Fibroblast of skin of back (primary cell): ENCODE measurements around the gene PATE4. TPM values are rescaled to one million over a fixed set of nuclear protein-coding genes. Genes with fewer than 3 reads are reported as not detected.
"Not testable (repeated sequence)": the region's sequence is repeated elsewhere in the genome, so short reads cannot be mapped to it uniquely, and the experiment has no call there.

Source experiments
- DNase-seq: peaks from one replicate; pipeline ENCODE4 v3.0.0-alpha.2; 2013
- polyA plus RNA-seq, 2 experiments: library from polyadenylated mRNA; unstranded; fragments of 120-200 nt; gene quantifications; one replicate each; pipeline ENCODE4 v1.2.1, GENCODE V29; 2013; ENCODE audit not compliant: insufficient read length in 2 of 2

Gene PATE4, protein sequence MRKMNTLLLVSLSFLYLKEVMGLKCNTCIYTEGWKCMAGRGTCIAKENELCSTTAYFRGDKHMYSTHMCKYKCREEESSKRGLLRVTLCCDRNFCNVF
- polyA plus RNA-seq (2013, experiment 1 of 2; ENCODE audit: insufficient read length), result not detected
- not detected for polyA plus RNA-seq (2013, experiment 2 of 2; ENCODE audit: insufficient read length)

DNA sequence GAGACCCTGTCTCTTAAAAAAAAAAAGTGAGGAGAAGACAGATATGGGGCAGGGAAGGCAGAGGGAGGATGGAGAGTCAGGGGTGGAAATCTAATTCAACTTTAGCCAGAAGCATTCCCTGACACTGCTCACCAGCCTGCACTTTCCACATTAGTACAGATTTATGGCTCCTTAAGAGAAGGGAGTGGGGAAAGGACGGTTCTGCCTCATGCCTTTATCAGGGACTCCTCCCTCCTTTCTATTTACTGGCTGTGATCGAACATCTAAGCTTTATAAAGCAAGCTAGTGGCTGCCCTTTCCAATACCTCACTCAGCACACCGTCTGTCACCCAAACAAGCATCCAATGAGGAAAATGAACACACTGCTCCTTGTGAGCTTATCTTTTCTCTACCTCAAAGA, at the start of gene PATE4:
TSS of gene PATE4 (plus strand) at position 301 of the 400 bp plus-strand sequence. CDS start at position 345, 44 bp downstream.
- DNase-seq, result no peak

DNA sequence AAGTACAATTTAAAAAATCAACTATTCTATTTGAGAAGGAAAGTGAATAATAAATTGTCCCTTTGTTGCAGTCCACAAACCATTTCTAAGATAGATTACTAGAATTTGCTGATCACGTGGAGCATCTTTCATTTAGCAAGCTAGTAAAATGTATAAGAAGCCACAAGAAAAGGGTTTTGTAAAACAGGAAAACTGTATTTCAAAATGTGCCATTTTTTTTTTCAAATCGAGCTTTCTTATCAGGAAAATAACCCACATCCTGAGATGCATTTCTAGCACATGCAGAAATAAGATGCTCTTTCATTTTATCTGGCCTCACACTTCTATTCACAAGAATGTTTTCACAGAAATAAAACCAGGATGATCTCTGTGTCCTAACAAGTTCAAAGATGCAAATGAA, 48.4 kb upstream of the PATE4 start:
- DNase-seq, result no peak

DNA sequence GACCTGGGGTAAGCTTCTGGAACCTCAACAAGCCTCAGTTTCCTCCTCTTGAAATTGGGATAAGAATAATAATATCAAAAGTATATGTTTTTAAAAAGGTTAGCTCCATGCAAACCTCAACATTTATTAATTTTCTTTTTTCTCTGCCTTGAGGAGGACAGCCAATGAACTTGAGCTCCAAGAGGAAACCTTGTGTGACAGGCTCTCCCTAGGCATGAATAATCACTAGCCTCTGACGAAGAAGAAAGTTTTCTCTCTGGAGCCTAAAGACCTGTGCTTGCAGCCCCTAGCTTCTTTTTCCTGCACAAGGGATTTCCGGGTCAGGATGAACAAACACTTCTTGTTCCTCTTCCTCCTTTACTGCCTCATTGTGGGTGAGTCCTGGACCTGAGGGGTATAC, 45.3 kb upstream of the PATE4 start, which contains the start of gene PATE3:
TSS of gene PATE3 (plus strand) at position 301 of the 400 bp plus-strand sequence. CDS start at position 326, 25 bp downstream.
- no peak for DNase-seq

DNA sequence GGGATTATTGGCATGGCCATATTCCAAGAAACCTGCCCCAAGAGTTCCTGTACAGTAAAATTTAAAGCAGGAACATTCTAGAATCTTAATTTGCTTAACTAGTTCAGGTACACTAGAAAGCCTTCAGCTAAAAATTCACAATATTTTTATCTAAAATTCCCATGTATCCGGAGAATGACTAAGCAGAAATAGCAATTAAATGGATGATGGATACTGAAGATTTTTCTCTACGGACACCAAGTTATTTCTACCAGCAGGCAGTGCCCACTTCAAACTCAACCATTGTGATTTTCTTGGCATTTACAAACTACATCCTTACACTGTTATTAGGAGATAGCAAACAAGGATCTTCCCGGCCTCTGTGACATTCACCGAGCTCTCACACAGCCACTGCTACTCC, 42.3 kb upstream of the PATE4 start:
- no peak for DNase-seq

DNA sequence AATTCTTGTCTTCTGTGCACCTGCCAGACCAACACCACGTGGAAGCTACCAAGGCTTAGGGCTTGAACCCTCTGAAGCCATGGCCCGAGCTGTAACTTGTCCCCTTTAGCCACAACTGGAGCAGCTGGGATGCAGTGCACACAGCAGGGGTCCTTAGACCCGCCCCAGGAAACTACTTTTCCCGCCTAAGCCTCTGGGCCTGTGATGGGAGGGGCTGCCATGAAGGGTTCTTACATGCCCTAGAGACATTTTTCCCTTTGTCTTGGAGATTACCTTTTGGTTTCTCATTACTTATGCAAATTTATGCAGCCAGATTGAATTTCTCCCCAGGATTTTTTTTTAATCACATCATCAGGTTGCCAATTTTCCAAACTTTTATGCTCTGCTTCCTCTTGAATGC, 35.5 kb upstream of the PATE4 start:
- no peak for DNase-seq

DNA sequence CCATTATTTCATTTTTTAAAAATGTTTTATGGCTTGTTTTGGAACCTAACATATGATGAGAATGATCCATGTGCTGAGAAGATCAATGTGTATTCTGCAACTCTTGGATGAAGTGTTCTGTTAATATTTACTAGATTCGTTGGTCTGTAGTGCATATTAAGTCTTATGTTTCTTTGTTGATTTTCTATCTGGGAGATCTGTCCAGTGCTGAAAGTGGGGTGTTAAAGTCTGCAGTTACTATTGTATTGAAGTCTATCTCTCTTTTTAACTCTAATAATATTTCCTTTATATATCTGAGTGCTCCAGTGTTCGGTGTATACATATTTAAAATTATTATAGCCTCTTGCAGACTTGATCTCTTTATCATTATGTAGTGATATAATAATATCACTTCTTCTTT, 33.3 kb upstream of the PATE4 start:
- DNase-seq, result no peak

DNA sequence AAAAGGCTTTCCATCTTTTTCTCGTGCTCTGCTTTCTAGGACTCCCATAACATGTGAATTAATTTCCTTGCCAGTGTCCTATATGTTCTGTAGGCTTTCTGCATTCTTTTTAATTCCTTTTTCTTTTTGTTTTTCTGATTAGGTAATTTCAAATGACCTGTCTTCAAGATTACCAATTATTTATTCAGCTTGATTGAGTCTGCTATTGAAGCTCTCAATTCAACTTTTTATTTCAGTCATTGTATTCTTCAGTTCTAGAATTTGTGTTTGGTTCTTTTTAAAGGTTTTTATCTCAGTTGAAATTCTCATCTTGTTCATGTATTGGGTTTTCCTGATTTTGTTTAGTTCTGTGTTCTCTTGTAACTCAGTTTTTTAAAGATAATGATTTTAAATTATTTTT, 30.7 kb upstream of the PATE4 start:
- no peak for DNase-seq

DNA sequence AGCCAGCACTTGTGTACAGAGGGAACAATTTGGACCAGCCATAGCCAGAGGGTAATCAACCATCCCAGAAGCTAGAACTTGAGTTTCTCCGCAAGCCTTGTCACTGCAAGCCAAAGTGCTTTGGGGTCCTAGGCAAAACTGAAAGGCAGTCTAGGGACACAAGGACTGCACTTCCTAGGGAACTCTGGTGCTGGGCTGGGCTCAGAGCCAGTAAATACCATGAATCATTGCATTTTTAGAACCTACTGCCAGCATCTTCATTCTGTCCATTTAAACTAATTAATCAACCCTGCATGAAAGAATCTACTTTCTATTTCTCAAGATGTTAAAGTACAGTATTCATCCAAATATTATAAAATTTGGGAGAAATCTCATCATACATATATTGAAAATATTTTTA, 25.2 kb upstream of the PATE4 start:
- peak; percentile 10 for DNase-seq

DNA sequence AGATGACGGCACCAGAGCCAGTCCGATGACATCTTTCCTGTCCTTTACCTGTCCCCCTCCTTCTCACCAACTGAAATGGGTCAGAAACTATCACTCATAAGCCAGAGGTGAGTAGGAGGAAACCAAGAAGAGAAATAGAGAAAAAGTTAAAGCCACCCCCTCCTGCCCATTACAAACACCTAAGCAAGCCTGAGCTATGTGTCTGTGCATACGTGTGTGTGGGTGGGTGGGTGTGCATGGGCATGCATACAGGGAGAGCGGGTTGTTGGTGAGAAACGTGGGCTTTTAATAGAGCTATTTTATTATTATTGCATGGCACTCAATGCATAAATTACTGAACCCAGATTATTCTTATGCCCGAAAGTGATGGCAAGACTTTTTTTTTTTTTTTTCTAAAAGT, 2.6 kb downstream of the PATE4 start:
- DNase-seq, result no peak

DNA sequence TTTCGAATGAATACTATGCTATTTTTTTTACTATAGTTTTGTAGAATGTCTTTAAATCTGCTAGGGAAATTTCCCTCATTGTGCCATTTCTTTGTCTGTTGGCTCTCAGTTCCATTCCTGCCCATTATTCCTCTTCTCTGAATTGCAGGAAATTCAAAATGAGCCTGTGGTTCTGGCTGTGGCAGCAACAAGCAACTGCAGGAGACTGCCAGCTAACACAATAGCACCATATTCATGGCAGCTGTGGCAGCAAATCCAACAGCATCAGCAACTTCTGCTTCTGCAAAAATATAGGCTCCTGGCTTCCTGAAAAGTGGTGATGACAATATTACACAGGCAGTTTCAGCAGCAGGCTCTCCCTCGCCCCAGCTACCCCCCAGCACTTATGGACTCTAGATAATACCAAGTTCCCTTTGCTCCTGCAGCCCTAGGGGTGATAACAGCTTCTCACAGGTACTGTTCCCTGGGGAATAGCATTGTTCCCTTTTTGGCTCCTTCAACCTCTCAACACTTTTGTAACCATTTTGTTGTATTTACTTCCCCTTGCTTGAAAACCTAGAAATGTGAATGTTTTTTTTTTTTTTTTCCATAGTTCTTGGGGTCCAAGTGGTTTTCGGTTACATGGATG, 9.3 kb downstream of the PATE4 start:
- DNase-seq, result no peak

DNA sequence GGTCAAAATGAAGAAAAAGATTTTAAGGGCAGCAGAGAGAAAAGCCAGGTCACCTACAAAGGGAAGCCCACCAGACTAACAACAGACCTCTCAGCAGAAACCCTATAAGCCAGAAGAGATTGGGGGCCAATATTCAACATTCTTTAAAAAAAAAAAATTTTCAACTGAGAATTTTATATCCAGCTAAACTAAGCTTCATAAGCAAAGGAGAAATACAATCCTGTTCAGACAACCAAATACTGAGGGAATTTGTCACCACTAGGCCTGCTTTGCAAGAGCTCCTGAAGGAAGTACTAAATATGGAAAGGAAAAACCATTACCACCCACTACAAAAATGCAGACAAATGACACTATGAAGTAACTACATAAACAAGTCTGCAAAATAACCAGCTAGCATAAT, 13.1 kb downstream of the PATE4 start:
- DNase-seq, result no peak

DNA sequence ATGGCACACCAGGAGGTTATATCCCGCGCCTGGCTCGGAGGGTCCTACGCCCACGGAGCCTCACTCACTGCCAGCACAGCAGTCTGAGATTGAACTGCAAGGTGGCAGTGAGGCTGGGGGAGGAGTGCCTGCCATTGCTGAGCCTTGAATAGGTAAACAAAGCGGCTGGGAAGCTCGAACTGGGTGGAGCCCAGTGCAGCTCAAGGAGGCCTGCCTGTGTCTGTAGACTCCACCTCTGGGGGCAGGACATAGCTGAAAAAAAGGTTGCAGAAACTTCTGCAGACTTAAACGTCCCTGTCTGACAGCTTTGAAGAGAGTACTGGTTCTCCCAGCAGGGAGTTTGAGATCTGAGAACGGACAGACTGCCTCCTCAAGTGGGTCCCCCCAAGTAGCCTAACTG, 24.6 kb downstream of the PATE4 start:
- DNase-seq, result not testable (repeated sequence)

DNA sequence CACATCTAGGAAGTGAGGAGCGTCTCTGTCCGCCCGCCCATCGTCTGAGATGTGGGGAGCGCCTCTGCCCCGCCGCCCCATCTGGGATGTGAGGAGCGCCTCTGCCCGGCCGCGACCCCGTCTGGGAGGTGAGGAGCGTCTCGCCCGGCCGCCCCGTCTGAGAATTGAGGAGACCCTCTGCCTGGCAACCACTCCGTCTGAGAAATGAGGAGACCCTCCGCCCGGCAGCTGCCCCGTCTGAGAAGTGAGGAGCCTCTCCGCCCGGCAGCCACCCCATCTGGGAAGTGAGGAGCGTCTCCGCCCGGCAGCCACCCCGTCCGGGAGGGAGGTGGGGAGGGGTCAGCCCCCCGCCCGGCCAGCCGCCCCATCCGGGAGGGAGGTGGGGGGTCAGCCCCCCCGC, 29.7 kb downstream of the PATE4 start:
- not testable (repeated sequence) for DNase-seq

DNA sequence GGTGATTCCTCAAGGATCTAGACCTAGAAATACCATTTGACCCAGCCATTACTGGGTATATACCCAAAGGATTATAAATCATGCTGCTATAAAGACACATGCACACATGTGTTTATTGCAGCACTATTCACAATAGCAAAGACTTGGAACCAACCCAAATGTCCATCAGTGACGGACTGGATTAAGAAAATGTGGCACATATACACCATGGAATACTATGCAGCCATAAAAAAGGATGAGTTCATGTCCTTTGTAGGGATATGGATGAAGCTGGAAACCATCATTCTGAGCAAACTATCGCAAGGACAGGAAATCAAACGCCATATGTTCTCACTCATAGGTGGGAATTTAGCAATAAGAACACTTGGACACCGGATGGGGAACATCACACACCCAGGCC, 32.2 kb downstream of the PATE4 start:
- DNase-seq, result not testable (repeated sequence)

DNA sequence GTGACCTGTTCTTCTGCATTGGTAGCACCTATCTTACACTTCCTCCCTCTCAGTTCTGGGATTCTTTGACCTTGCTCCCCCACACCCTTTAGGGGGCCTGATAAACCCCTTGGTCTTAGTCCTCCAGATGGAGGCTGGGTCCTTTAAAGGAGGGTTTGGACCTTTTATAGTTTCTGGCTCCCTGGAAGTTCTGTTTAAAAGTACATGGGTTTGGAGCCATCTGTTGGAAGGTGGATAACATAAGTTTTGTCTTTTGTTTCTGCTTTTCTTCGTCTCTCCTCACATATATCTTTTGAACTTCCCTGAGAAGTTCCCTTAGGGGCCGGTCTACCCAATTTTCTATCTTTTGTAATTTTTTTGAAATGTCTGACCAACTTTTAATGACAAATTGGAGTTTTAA, 36.4 kb downstream of the PATE4 start:
- no peak for DNase-seq

DNA sequence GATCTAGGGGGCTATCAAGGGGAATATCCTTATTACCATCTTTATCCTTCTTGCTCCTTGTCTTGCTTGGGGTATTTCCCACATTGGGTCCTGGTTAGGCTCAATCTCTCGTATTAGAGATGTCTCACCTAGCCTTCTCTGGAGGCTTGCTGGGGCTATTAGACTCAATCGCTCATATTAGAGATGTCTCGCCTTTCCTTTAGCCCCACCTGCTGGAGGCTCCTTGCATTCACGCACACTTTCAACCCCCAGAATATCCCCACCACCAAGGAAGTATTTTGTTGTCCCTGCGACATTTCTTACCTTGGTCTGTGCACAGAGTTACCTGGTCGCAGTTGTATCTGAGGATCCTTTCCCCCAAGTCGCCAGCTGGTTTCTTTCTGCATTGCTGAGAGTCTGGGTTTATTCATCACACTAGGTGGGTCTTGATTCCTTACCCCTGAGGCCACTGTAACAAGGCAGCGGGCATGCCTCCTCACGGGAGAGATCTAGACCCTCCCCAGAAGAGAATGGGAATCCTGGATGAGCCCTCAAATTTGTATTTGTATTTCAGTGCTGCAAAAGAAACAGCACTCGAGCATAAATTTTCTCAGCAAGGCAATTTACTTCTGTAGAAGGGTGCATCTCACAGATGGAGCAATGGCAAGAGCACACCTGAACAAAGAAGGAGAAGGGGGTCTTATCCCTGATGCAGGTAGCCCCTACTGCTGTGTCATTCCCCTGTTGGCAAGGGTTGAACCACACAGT, 38.4 kb downstream of the PATE4 start:
- DNase-seq, result peak; percentile 38

DNA sequence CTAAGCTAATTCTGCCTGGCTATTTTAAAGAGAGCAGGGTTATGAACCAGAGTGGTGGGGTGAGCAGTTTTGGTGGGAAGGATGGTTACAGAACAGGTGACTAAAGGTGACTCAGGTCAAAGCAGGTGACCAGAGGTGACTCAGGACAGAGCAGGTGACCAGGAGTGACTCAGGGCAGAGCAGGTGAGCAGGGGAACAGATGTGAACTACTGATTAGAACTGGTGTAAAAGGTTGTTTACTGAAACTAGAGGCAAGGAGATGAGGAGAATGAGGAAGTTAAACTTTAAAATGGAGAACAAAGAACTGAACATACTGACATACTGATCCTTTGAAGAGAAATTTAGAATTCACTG, 39.0 kb downstream of the PATE4 start:
- DNase-seq, result no peak

DNA sequence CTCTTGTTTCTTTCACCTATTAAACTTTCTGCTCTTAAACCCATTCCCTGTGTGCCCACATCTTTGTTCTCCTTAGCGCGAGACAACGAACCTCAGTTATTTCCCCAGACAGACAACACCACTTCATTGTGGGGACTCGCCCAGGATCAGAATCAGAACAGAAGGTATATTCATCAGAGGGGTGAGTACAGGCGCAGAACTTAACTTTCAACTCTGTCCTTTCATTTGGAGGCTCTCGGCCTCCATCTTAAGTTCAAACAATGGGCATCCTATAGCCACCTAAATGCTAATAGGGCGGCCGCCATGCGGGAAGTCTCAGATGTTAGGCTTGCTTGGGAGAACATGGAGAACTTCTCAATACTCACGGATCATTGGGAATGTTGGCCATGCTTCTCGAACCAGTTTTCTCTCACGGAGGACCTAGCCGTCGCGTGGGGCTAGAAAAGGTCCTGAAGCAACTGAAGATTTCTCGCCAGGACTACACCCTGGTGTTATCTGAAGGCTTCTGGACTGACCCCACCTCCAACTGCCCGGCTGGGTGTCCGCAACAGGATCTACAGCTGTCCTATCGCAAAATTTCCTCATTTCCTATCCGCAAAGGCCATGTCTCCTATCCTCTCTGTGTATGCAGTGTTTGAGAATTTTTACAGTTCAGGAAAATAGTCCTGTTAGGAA, 40.9 kb downstream of the PATE4 start:
- no peak for DNase-seq

DNA sequence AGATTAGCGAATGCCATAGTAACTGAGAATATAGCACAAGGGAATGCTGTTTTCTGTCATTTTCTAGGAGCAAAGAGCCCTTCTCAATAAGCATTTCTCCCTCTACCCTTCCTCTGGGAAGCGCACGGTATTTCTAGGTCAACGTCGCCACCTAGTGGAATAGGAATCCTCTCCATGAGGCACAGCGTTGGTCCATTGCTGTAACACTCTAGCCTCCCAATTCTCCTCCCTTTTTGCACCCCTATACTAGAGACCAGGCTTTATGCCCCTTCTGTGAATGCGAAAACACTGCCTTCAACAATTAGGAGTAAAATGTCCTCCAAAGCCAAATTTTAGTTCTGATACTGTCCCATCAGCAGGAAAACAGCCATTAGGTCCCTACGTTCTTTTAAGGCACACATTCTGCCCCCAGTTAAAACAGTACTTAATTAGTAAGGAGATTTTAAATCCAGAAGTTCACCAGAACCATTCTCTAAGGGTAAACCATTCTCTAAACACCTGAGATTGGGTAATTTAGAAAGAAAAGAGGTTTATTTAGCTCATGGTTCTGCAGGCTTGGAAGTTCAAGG, 41.5 kb downstream of the PATE4 start:
- DNase-seq, result peak; percentile 67

DNA sequence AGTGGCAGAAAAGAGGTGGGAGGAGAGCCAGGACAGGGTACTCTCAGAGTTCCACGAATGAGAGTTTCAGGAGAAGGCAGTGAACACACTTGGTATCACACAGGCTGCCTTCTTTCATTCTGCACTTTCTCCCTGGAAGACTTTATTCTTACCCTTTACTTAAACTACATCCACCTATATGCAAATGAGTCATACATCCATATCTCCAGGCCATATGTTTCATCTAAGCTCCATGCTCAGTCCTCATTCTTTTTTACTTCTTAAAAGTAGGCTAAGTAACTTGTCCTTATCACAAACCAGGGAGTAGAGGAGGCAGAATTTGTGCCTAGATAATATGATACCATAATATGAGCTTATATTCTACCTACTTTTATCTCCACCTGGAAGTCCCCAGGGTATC, 48.2 kb downstream of the PATE4 start:
- no peak for DNase-seq

DNA sequence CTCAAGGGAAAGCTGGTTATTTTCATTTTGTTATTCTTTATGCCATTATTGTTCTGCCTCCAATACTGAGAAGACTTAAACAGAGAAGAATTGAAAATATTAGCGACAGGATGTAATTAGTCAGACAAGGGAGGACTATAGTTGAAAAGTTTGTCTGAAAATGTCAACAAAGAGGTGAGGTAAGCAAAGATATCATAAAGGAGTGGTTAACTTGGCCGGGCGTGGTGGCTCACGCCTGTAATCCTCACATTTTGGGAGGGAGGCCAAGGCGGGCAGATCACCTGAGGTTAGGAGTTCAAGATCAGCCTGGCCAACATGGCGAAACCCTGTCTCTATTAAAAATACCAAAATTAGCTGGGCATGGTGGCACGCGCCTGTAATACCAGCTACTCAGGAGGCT, 50.3 kb downstream of the PATE4 start:
- no peak for DNase-seq

DNA sequence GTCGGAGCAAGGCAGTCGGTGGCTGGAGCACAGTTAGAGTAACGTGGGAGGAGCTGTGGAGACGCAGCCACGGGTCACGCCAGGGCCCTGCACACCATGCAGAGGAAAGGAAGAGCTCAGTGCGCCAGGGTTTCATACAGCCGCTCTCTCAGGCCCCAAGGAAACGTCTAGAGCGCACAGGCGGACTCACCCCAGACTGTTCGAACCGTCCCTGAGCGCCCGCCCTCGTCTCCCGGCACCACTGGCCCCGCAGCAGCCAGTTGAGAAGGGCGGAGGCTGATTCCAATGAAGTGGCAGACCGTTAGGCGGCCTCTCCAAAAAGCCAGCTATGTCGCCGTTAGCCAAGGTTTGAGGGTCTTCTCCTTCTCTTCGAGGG, 53.9 kb downstream of the PATE4 start:
- no peak for DNase-seq
